K562 (cell line): ENCODE data around the gene TMEM143. TPM values are rescaled to one million over a fixed set of nuclear protein-coding genes. Genes with fewer than 3 reads are reported as not detected.

ENCODE experiments used
- CC2D1A ChIP-seq: fragments of 450-650 bp; IDR thresholded peaks from 2 replicates; pipeline ENCODE4 v1.6.1; 2017; ENCODE audit warnings: mild to moderate bottlenecking
- CCNT2 ChIP-seq: IDR thresholded peaks from 2 replicates; pipeline ENCODE4 v1.6.1; 2011; ENCODE audit warnings: borderline replicate concordance, low read depth, mild to moderate bottlenecking, moderate library complexity, mixed read lengths, low read length; ENCODE audit not compliant: insufficient read length; ENCODE audit errors: extremely low read depth
- DACH1 ChIP-seq: fragments of 450-650 bp; IDR thresholded peaks from 2 replicates; pipeline ENCODE4 v1.6.1; 2018; ENCODE audit not compliant: partially characterized antibody
- EP300 ChIP-seq: IDR thresholded peaks from 2 replicates; pipeline ENCODE4 v1.6.1; 2012; ENCODE audit warnings: low read length, improper control_type of control experiment
- ETS1 ChIP-seq: conservative IDR thresholded peaks from 2 replicates; pipeline ENCODE4 v1.6.1; 2011; ENCODE audit warnings: low read depth, mild to moderate bottlenecking, low read length; ENCODE audit not compliant: control insufficient read depth
- GTF2B ChIP-seq: IDR thresholded peaks from 2 replicates; pipeline ENCODE4 v1.6.1; 2011; ENCODE audit not compliant: insufficient read length; ENCODE audit errors: extremely low read depth
- HDAC3 ChIP-seq: fragments of 450-650 bp; IDR thresholded peaks from 2 replicates; pipeline ENCODE4 v1.6.1; 2018; ENCODE audit warnings: borderline replicate concordance, mild to moderate bottlenecking, moderate library complexity; ENCODE audit not compliant: partially characterized antibody
- HMG20B ChIP-seq: fragments of 250-450 bp; sonication (Bioruptor Pico); IDR thresholded peaks from 2 replicates; pipeline ENCODE4 v1.5.0; 2021; ENCODE audit warnings: mild to moderate bottlenecking
- HMGXB4 ChIP-seq: sonication (generic); formaldehyde crosslinking; IDR thresholded peaks from 2 replicates; pipeline ENCODE4 v1.8.1; 2023; ENCODE audit warnings: mild to moderate bottlenecking, missing genetic modification reagents
- HNRNPL ChIP-seq: fragments of 200-400 bp; formaldehyde crosslinking; IDR thresholded peaks from 2 replicates; pipeline ENCODE4 v1.6.1; 2017; ENCODE audit warnings: low read depth, mild to moderate bottlenecking, low read length
- MAZ ChIP-seq, 2 experiments: fragments of 450-650 bp in 1 of 2; sonication (generic) in 1 of 2; formaldehyde crosslinking; IDR thresholded peaks in 1 of 2; conservative IDR thresholded peaks in 1 of 2; 2 replicates each; pipeline versions ENCODE4 v1.4.0 to v1.5.0; 2020; ENCODE audit warnings: mild to moderate bottlenecking in 1 of 2, missing genetic modification reagents in 1 of 2
- MTA1 ChIP-seq: fragments of 450-650 bp; IDR thresholded peaks from 2 replicates; pipeline ENCODE4 v1.6.1; 2017; ENCODE audit warnings: borderline replicate concordance
- PCBP1 ChIP-seq: fragments of 200-400 bp; formaldehyde crosslinking; IDR thresholded peaks from 2 replicates; pipeline ENCODE4 v1.6.1; 2018; ENCODE audit warnings: mild to moderate bottlenecking, low read depth, low read length; ENCODE audit not compliant: poor library complexity, severe bottlenecking
- RAD51 ChIP-seq: fragments of 450-650 bp; IDR thresholded peaks from 2 replicates; pipeline ENCODE4 v1.7.1; 2016; ENCODE audit warnings: low read depth, mild to moderate bottlenecking, borderline replicate concordance
- U2AF1 ChIP-seq: fragments of 200-400 bp; formaldehyde crosslinking; optimal IDR thresholded peaks from 2 replicates; pipeline ENCODE3; 2017; ENCODE audit warnings: mild to moderate bottlenecking, low read depth, low read length, moderate library complexity
- ZNF274 ChIP-seq: IDR thresholded peaks from 2 replicates; pipeline ENCODE4 v1.6.1; 2011; ENCODE audit warnings: low read depth, mild to moderate bottlenecking, low read length, moderate library complexity, borderline replicate concordance
- ZNF354B ChIP-seq: fragments of 250-450 bp; sonication (Bioruptor Pico); IDR thresholded peaks from 2 replicates; pipeline ENCODE4 v1.4.0; 2020
- ZNF445 ChIP-seq: fragments of 250-450 bp; sonication (Bioruptor Pico); IDR thresholded peaks from 2 replicates; pipeline ENCODE4 v1.4.0; 2020; ENCODE audit warnings: low read depth, mild to moderate bottlenecking, moderate library complexity
- ZNF699 ChIP-seq: fragments of 250-450 bp; sonication (Bioruptor Pico); IDR thresholded peaks from 2 replicates; pipeline ENCODE4 v1.8.0; 2021; ENCODE audit warnings: mild to moderate bottlenecking, moderate library complexity; ENCODE audit not compliant: insufficient replicate concordance
- ZNF764 ChIP-seq: fragments of 250-450 bp; sonication (Bioruptor Pico); IDR thresholded peaks from 2 replicates; pipeline ENCODE4 v1.4.0; 2020; ENCODE audit warnings: low read depth, mild to moderate bottlenecking, moderate library complexity
- polyA plus RNA-seq, 8 experiments: library from polyadenylated mRNA; depleted of rRNA in 4 of 8; stranded (reverse) in 5 of 8; unstranded in 3 of 8; fragments of >200 nt; fragmentation: Nextera tagmentation in 2 of 8; fragmentation: Illumina TruSeq in 1 of 8; extraction: Ambion mirVana in 2 of 8; extraction: Trizol in 1 of 8; gene quantifications; 2 replicates each; pipeline versions ENCODE4 v1.2.1 to v1.2.3, GENCODE V29; 2011 to 2014; ENCODE audit warnings: inconsistent platforms in 1 of 8, missing spikeins in 1 of 8
- total RNA-seq, 7 experiments: library from RNA; depleted of rRNA in 6 of 7; stranded (reverse); fragments of >200 nt in 6 of 7; fragmentation: Illumina TruSeq in 2 of 7; extraction: Trizol in 2 of 7; gene quantifications; 2 replicates each; pipeline versions ENCODE4 v1.2.1 to v1.2.3, GENCODE V29; 2011 to 2021; ENCODE audit warnings: low replicate concordance in 1 of 7
- TF ChIP-seq, protein P1 (sequence below): fragments of 250-450 bp; sonication (Bioruptor Pico); IDR thresholded peaks from 2 replicates; pipeline ENCODE4 v1.4.0; 2020; ENCODE audit warnings: borderline replicate concordance

Gene TMEM143
- total and polyA plus RNA-seq, 9 of the 15 experiments (the other 6 are each of a cell fraction or from before 2014, with no cell fraction given), result 0.66 to 8.8 (median 4.3) TPM

- TF ChIP-seq PCBP1 (no peak), HMGXB4 (CRISPR knock-in tag) (no peak), ZNF699 (no peak), ZNF274 (no peak), DACH1 (peak; percentile 75), MTA1 (0 out of 2 replicates have a peak, but pooled peaks have one; percentile 41), ZNF445 (CRISPR knock-in tag) (no peak), CC2D1A (no peak), ZNF764 (CRISPR knock-in tag) (no peak), HDAC3 (no peak), EP300 (peak; percentile 63; the same call in 1 of the 2 replicates), GTF2B (peak; percentile 35), MAZ (CRISPR knock-in tag; conservative IDR thresholded peaks at IDR 0.05 in 1 of 2, IDR thresholded peaks at IDR 0.05 in 1 of 2) (peak; percentile 67 to 86; a peak in 3 of 4 replicates), RAD51 (peak; percentile 28; the same call in 1 of the 2 replicates), ETS1 (0 out of 2 replicates have a peak, but pooled peaks have one; percentile 49), HNRNPL (no peak), HMG20B (no peak), CCNT2 (peak; percentile 76), ZNF354B (CRISPR knock-in tag) (no peak), U2AF1 (no peak)
- TF ChIP-seq, protein P1, sequence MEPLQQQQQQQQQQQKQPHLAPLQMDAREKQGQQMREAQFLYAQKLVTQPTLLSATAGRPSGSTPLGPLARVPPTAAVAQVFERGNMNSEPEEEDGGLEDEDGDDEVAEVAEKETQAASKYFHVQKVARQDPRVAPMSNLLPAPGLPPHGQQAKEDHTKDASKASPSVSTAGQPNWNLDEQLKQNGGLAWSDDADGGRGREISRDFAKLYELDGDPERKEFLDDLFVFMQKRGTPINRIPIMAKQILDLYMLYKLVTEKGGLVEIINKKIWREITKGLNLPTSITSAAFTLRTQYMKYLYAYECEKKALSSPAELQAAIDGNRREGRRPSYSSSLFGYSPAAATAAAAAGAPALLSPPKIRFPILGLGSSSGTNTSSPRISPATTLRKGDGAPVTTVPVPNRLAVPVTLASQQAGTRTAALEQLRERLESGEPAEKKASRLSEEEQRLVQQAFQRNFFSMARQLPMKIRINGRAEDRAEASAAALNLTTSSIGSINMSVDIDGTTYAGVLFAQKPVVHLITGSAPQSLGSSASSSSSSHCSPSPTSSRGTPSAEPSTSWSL, result no peak
Observed at GRCh38 chr19:48363810-48364597, at the start of gene TMEM143, which contains the start of gene SYNGR4 (continued).
